ENCODE data around the gene ZNF773.

GRCh38 chr19:57506163-57506562 is 6.4 kb downstream of the ZNF773 start:
- TF ChIP-seq CTCF (IDR thresholded peaks at IDR 0.05) (no peak), POLR2A (IDR thresholded peaks at IDR 0.05) (no peak)
